GM12891 (cell line): ENCODE measurements around the gene MAP4K4.

Experiments used
- POLR2A ChIP-seq: IDR thresholded peaks from 2 replicates; pipeline ENCODE4 v1.6.1; 2011; ENCODE audit warnings: low read depth, low read length, control low read depth
- POLR2AphosphoS5 ChIP-seq: IDR thresholded peaks from 2 replicates; pipeline ENCODE4 v1.6.1; 2011; ENCODE audit warnings: low read depth, low read length, control low read depth
- SPI1 ChIP-seq: IDR thresholded peaks from 2 replicates; pipeline ENCODE4 v1.6.1; 2011; ENCODE audit warnings: low read depth, low read length, control low read depth
- TAF1 ChIP-seq: IDR thresholded peaks from 2 replicates; pipeline ENCODE4 v1.6.1; 2011; ENCODE audit warnings: low read depth, low read length, control low read depth

GRCh38 chr2:101868525-101868924 is 171.0 kb downstream of the MAP4K4 start:
- no peak for TF ChIP-seq TAF1
- TF ChIP-seq POLR2A = no peak
- no peak for TF ChIP-seq POLR2AphosphoS5
- TF ChIP-seq SPI1 = no peak
